ENCODE results near the gene POU5F2.

GRCh38 chr5:93691997-93692396 lies 49.4 kb downstream of the POU5F2 start:
- TF ChIP-seq, protein P1, sequence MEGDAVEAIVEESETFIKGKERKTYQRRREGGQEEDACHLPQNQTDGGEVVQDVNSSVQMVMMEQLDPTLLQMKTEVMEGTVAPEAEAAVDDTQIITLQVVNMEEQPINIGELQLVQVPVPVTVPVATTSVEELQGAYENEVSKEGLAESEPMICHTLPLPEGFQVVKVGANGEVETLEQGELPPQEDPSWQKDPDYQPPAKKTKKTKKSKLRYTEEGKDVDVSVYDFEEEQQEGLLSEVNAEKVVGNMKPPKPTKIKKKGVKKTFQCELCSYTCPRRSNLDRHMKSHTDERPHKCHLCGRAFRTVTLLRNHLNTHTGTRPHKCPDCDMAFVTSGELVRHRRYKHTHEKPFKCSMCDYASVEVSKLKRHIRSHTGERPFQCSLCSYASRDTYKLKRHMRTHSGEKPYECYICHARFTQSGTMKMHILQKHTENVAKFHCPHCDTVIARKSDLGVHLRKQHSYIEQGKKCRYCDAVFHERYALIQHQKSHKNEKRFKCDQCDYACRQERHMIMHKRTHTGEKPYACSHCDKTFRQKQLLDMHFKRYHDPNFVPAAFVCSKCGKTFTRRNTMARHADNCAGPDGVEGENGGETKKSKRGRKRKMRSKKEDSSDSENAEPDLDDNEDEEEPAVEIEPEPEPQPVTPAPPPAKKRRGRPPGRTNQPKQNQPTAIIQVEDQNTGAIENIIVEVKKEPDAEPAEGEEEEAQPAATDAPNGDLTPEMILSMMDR (IDR thresholded peaks at IDR 0.05; ENCODE audit: control extremely low read depth in 1 of 3, insufficient read depth in 1 of 3, low read depth in 1 of 3, low read length in 3 of 3): no peak
- TF ChIP-seq POLR2A (IDR thresholded peaks at IDR 0.05; ENCODE audit: control extremely low read depth in 1 of 2, low read depth in 2 of 2, low read length in 2 of 2) (no peak), EP300 (IDR thresholded peaks at IDR 0.05; ENCODE audit: borderline replicate concordance in 1 of 2, low read depth in 2 of 2, low read length in 2 of 2) (no peak), MAX (IDR thresholded peaks at IDR 0.05) (no peak), EZH2 (IDR thresholded peaks at IDR 0.05; ENCODE audit: low read depth, low read length, severe bottlenecking) (no peak), NRF1 (IDR thresholded peaks at IDR 0.05; ENCODE audit: low read depth, low read length) (no peak), RFX5 (IDR thresholded peaks at IDR 0.05; ENCODE audit: borderline replicate concordance, low read depth, low read length) (no peak), SIRT6 (IDR thresholded peaks at IDR 0.05; ENCODE audit: low read length) (no peak), KDM1A (IDR thresholded peaks at IDR 0.05; ENCODE audit: borderline replicate concordance, low read length) (no peak), CEBPB (IDR thresholded peaks at IDR 0.05; ENCODE audit: low read depth, low read length) (no peak), BACH1 (IDR thresholded peaks at IDR 0.05; ENCODE audit: low read length) (no peak), CREB1 (IDR thresholded peaks at IDR 0.05) (no peak), TAF1 (IDR thresholded peaks at IDR 0.05; ENCODE audit: low read depth, low read length) (no peak)
